Heart left ventricle (tissue), 16 donors: ENCODE measurements around the gene RAC3. TPM values are rescaled to one million over a fixed set of nuclear protein-coding genes. Genes with fewer than 3 reads are reported as not detected.

Experiments used
- ATAC-seq, 4 donors: fragments of 200-7000 bp; cut with Tn5 transposase; one replicate each; pipeline ENCODE4 v1.9.1; 2020 to 2022; ENCODE audit warnings: moderate library complexity in 4 of 4, mild to moderate bottlenecking in 3 of 4, moderate number of reproducible peaks in 1 of 4
- DNase-seq, 5 donors: peaks; one replicate each; pipeline ENCODE4 v3.0.0-alpha.2; 2020
- H3K27ac ChIP-seq, 12 donors: fragments of 200-600 bp; sonication (generic) in 4 of 12; one replicate each; pipeline versions ENCODE4 v1.5.0 to v1.8.0; 2016 to 2022; ENCODE audit warnings: mild to moderate bottlenecking in 2 of 12
- H3K27me3 ChIP-seq, 9 donors: fragments of 200-600 bp; sonication (generic) in 2 of 9; one replicate each; pipeline versions ENCODE4 v1.5.1 to v1.8.0; 2016 to 2022; ENCODE audit warnings: mild to moderate bottlenecking in 3 of 9
- H3K36me3 ChIP-seq, 9 donors: fragments of 200-600 bp; sonication (generic) in 2 of 9; one replicate each; pipeline versions ENCODE4 v1.5.0 to v1.8.0; 2018 to 2022; ENCODE audit warnings: mild to moderate bottlenecking in 2 of 9
- H3K4me1 ChIP-seq, 12 donors: fragments of 200-600 bp; sonication (generic) in 4 of 12; one replicate each; pipeline versions ENCODE4 v1.5.0 to v1.8.0; 2016 to 2022; ENCODE audit warnings: mild to moderate bottlenecking in 3 of 12
- H3K4me3 ChIP-seq, 12 donors: fragments of 200-600 bp; sonication (generic) in 4 of 12; one replicate each; pipeline versions ENCODE4 v1.5.0 to v1.8.0; 2017 to 2022; ENCODE audit warnings: mild to moderate bottlenecking in 9 of 12, moderate library complexity in 4 of 12
- H3K9me3 ChIP-seq, 12 donors: fragments of 200-600 bp; sonication (generic) in 4 of 12; one replicate each; pipeline versions ENCODE4 v1.5.0 to v1.8.0; 2016 to 2022; ENCODE audit warnings: mild to moderate bottlenecking in 1 of 12
- POLR2A ChIP-seq, 2 donors: fragments of 450-650 bp; IDR thresholded peaks; one replicate each; pipeline ENCODE4 v1.6.1; 2017; ENCODE audit warnings: antibody characterized with exemption in 2 of 2, mild to moderate bottlenecking in 2 of 2, moderate library complexity in 2 of 2
- whole genome bisulfite sequencing, 4 donors: extraction: QIAGEN DNeasy Blood & Tissue Kit in 2 of 4; methylation state at CpG; one replicate each; pipeline versions ENCODE4 v1.1.5 to v1.1.7; 2013 to 2018; 5-methylcytosine and 5-hydroxymethylcytosine counted together
- intact Hi-C, 10 donors: fragments of 100-400 bp; cut with DNase I; formaldehyde crosslinking; loops; one replicate each; pipeline versions ENCODE4 v1.11.1 to v1.14.2; 2022
- polyA plus RNA-seq, 2 donors: library from polyadenylated mRNA; stranded (reverse); fragments of 200-250 nt; gene quantifications; one replicate each; pipeline ENCODE4 v1.2.3, GENCODE V29; 2013
- total RNA-seq, 9 donors: library from RNA; depleted of rRNA in 2 of 9; stranded (reverse); fragments of >200 nt in 2 of 9; fragmentation: NEBNext Ultra II Directional in 3 of 9; extraction: Animal tissue kit (Norgen Biotek cat#: 25700) in 3 of 9; gene quantifications; one replicate each; pipeline versions ENCODE4 v1.1.0 to v1.2.4, GENCODE V29; 2016 to 2023
- TF ChIP-seq, protein P1 (sequence below), 12 donors: fragments of 200-600 bp; sonication (generic) in 4 of 12; IDR thresholded peaks; one replicate each; pipeline versions ENCODE4 v1.5.0 to v1.8.0; 2018 to 2022; ENCODE audit warnings: antibody characterized with exemption in 12 of 12, mild to moderate bottlenecking in 5 of 12
- donor health status: ischemic (EF 13 %, LVEDD 7.1; RV severe dilation, severe dysfunction).
- donor health status: healthy with polysubstance abuse.
- donor health status: DM: no; HTN: yes; CAD: no.
- donor health status: DM: no; HTN: no; CAD: no.
- donor health status: ischemic (EF 25% LVEDD 6.9; RV normal size, moderate dysfunction).
- donor health status: ischemic (EF 25% LVEDD 5.7; RV mildly dilated, moderate dysfunction).
- donor health status: healthy.
- donor health status: DM: yes; HTN: yes; CAD: no.
- donor health status: ischemic (EF 35%, LVEDD 5.7; RV mildly dilated, moderate dysfunction).
- donor health status: nonischemic (EF 11% LVEDD 7.7; RV severe dilation, severe dysfunction).
- donor health status: DM: yes; HTN: yes; CAD: no.
- donor health status: PGD.
- donor health status: ischemic (EF 29% LVEDD 5.4; RV normal size, mild dysfunction).
- donor health status: nonischemic (EF 23%, LVEDD 6.1; RV moderate dilation, normal function).

RAC3 gene
- total and polyA plus RNA-seq, 11 donors = 0.76 to 2.6 (median 1.5) TPM

GRCh38 chr17:82065638-82066303 is 34.3 kb downstream of the RAC3 start, which contains the start of gene DUS1L:
Gene DUS1L (minus strand): TSS chr17:82065804. CDS start chr17:82065059, 745 bp downstream.
- Histone ChIP-seq H3K36me3 (peaks cover 0 to 31% (median 18%) of the 10 kb centered on the region in 9 donors), H3K9me3 (no peaks in the 10 kb centered on the region), H3K27ac (peak within 1 kb of the TSS; percentile 59 to 93 (median 88)), H3K4me3 (peak within 1 kb of the TSS; percentile 78 to 98 (median 93)), H3K4me1 (peaks cover 0 to 27% (median 19%) of the 10 kb centered on the region in 12 donors), H3K27me3 (no peaks in the 10 kb centered on the region)
- DNase-seq (peak; percentile 63 to 88 (median 72)), ATAC-seq (peak; percentile 36 to 84 (median 82))
- intact Hi-C loops = loop anchor here in 2 of 10 donors (2.0 kb wide), 1 partner anchor 33 kb away; the partner anchor contains the start of gene FASN (in 2 of the 2)
- peak in 1 of 2 donors; percentile 50 for TF ChIP-seq POLR2A (IDR thresholded peaks at IDR 0.05)
- TF ChIP-seq, protein P1, sequence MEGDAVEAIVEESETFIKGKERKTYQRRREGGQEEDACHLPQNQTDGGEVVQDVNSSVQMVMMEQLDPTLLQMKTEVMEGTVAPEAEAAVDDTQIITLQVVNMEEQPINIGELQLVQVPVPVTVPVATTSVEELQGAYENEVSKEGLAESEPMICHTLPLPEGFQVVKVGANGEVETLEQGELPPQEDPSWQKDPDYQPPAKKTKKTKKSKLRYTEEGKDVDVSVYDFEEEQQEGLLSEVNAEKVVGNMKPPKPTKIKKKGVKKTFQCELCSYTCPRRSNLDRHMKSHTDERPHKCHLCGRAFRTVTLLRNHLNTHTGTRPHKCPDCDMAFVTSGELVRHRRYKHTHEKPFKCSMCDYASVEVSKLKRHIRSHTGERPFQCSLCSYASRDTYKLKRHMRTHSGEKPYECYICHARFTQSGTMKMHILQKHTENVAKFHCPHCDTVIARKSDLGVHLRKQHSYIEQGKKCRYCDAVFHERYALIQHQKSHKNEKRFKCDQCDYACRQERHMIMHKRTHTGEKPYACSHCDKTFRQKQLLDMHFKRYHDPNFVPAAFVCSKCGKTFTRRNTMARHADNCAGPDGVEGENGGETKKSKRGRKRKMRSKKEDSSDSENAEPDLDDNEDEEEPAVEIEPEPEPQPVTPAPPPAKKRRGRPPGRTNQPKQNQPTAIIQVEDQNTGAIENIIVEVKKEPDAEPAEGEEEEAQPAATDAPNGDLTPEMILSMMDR (IDR thresholded peaks at IDR 0.05) = no peak
- WGBS, 4 donors = 8 to 13% (median 10%) methylated on average over 66 to 88 of the region's 88 CpGs

GRCh38 chr17:82070611-82071010 is 39.1 kb downstream of the RAC3 start:
- ATAC-seq = no peak
- no peak overlapping the region for H3K4me3 ChIP-seq
- TF ChIP-seq POLR2A (IDR thresholded peaks at IDR 0.05) = no peak
- TF ChIP-seq, protein P1 (IDR thresholded peaks at IDR 0.05) = no peak
- intact Hi-C loops = no loop called here
- no peak for DNase-seq
- H3K9me3 ChIP-seq = no peaks in the 10 kb centered on the region
- no peak overlapping the region for H3K27ac ChIP-seq
- H3K4me1 ChIP-seq = peaks cover 0 to 10% (median 9%) of the 10 kb centered on the region in 12 donors
- no peaks in the 10 kb centered on the region for H3K36me3 ChIP-seq
- no peaks in the 10 kb centered on the region for H3K27me3 ChIP-seq

- 81 to 88% (median 84%) methylated on average over 6 of the region's 6 CpGs for WGBS, 4 donors
- Histone ChIP-seq H3K4me3 (no peak overlapping the region), H3K36me3 (no peaks in the 10 kb centered on the region), H3K27me3 (no peaks in the 10 kb centered on the region), H3K27ac (no peak overlapping the region), H3K4me1 (peaks cover 0 to 3% (median 0%) of the 10 kb centered on the region in 12 donors), H3K9me3 (no peaks in the 10 kb centered on the region)
- TF ChIP-seq, protein P1 (IDR thresholded peaks at IDR 0.05) = no peak
- TF ChIP-seq POLR2A (IDR thresholded peaks at IDR 0.05) = no peak
- no peak for ATAC-seq
- intact Hi-C loops = loop anchor here in 1 of 10 donors (1.0 kb wide), 1 partner anchor 27 kb away; no protein-coding TSS in a partner anchor
- no peak for DNase-seq
Observed at GRCh38 chr17:82072827-82073226, 41.3 kb downstream of the RAC3 start.

DNA sequence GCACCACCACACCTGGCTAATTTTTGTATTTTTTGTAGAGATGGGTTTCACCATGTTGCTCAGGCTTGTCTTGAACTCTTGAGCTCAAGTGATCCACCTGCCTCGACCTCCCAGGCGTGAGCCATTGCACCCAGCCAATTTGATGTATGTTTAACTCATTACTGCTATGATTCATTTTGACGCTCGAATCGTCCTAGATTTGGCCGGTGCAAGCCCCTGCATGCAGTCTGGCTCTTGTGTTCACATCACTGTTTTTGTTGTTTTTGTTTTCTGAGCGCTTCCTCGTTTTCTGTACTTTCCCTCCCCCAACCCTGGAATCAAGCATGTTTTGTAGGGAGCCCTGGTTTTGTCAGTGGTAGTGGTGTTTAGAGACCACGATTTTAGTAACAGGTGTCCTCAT is 42.0 kb downstream of the RAC3 start:
- H3K27me3 ChIP-seq = no peaks in the 10 kb centered on the region
- TF ChIP-seq, protein P1 (IDR thresholded peaks at IDR 0.05) = no peak
- no peak for TF ChIP-seq POLR2A (IDR thresholded peaks at IDR 0.05)

More for the DNA sequence above, 42.0 kb downstream of the RAC3 start:
- no peak overlapping the region for H3K27ac ChIP-seq
- H3K4me3 ChIP-seq = no peak overlapping the region
- 82 to 88% (median 84%) methylated on average over 9 of the region's 9 CpGs for WGBS, 4 donors
- DNase-seq (no peak), ATAC-seq (no peak)
- no peaks in the 10 kb centered on the region for H3K9me3 ChIP-seq
- peaks cover 0 to 9% (median 0%) of the 10 kb centered on the region in 12 donors for H3K4me1 ChIP-seq
- peaks cover 0 to 2% (median 0%) of the 10 kb centered on the region in 9 donors for H3K36me3 ChIP-seq
- intact Hi-C loops = loop anchor here in 1 of 10 donors (1.0 kb wide), 1 partner anchor 27 kb away; no protein-coding TSS in a partner anchor
